ENCODE measurements around the gene MSH2. TPM values are rescaled to one million over a fixed set of nuclear protein-coding genes. Genes with fewer than 3 reads are reported as not detected.
"Not testable (repeated sequence)": the region's sequence is repeated elsewhere in the genome, so short reads cannot be mapped to it uniquely, and the experiment has no call there.

The MSH2 gene
- total and polyA plus RNA-seq, 2 experiments from 2014 or later, result 17.8 to 21.8 TPM

GRCh38 chr2:47497843-47498460 is 95.0 kb downstream of the MSH2 start:
- Histone ChIP-seq H3F3A (ENCODE audit: insufficient read depth) (peaks cover 18% of the 10 kb centered on the region), H3K79me2 (ENCODE audit: insufficient read depth) (no peaks in the 10 kb centered on the region), H4K20me1 (ENCODE audit: insufficient read depth) (no peaks in the 10 kb centered on the region), H3K36me3 (ENCODE audit: low read depth) (no peaks in the 10 kb centered on the region), H3K9me2 (ENCODE audit: insufficient read depth) (no peaks in the 10 kb centered on the region), H2AFZ (no peak overlapping the region), H3K9ac (no peak overlapping the region), H3K27me3 (replicated peaks; ENCODE audit: insufficient read depth) (0 out of 2 replicates have a peak, but pooled peaks cover 3% of the 10 kb centered on the region), H3K4me3 (no peak overlapping the region), H3K4me2 (ENCODE audit: unreplicated experiment) (no peak overlapping the region), H3K27ac (no peak overlapping the region), H3K9me3 (ENCODE audit: low read depth) (no peaks in the 10 kb centered on the region), H3K4me1 (ENCODE audit: insufficient read depth) (peaks cover 13% of the 10 kb centered on the region)
- in situ Hi-C loops (cut with MboI), result no loop called here
- WGBS, 2 experiments (ENCODE audit: low coverage in 1 of 2, low lambda C conversion rate in 2 of 2, missing lambda C conversion rate in 2 of 2), result 72 to 80% methylated on average over 8 of the region's 8 CpGs
- no peak for DNase-seq
- TF ChIP-seq EZH2 (IDR thresholded peaks at IDR 0.05; ENCODE audit: insufficient read depth, poor library complexity, severe bottlenecking) (no peak), EZH2phosphoT487 (IDR thresholded peaks at IDR 0.05; ENCODE audit: insufficient read depth, low read depth) (no peak)

- Histone ChIP-seq H3K4me2 (ENCODE audit: unreplicated experiment) (no peak overlapping the region), H3K79me2 (ENCODE audit: insufficient read depth) (no peaks in the 10 kb centered on the region), H3F3A (ENCODE audit: insufficient read depth) (peaks cover 18% of the 10 kb centered on the region), H3K27ac (no peak overlapping the region), H2AFZ (no peak overlapping the region), H3K9ac (no peak overlapping the region), H4K20me1 (ENCODE audit: insufficient read depth) (no peaks in the 10 kb centered on the region), H3K9me2 (ENCODE audit: insufficient read depth) (no peaks in the 10 kb centered on the region), H3K4me3 (no peak overlapping the region), H3K36me3 (ENCODE audit: low read depth) (no peaks in the 10 kb centered on the region), H3K9me3 (ENCODE audit: low read depth) (no peaks in the 10 kb centered on the region), H3K4me1 (ENCODE audit: insufficient read depth) (peaks cover 13% of the 10 kb centered on the region), H3K27me3 (replicated peaks; ENCODE audit: insufficient read depth) (0 out of 2 replicates have a peak, but pooled peaks cover 3% of the 10 kb centered on the region)
- TF ChIP-seq EZH2 (IDR thresholded peaks at IDR 0.05; ENCODE audit: insufficient read depth, poor library complexity, severe bottlenecking) (no peak), EZH2phosphoT487 (IDR thresholded peaks at IDR 0.05; ENCODE audit: insufficient read depth, low read depth) (no peak)
- in situ Hi-C loops (cut with MboI), result no loop called here
- no peak for DNase-seq
- 67 to 85% methylated on average over 3 of the region's 3 CpGs for WGBS, 2 experiments (ENCODE audit: low coverage in 1 of 2, low lambda C conversion rate in 2 of 2, missing lambda C conversion rate in 2 of 2)
These were observed 96.1 kb downstream of the MSH2 start for GRCh38 chr2:47499093-47499492.

- no peak for TF ChIP-seq EZH2phosphoT487 (IDR thresholded peaks at IDR 0.05; ENCODE audit: insufficient read depth, low read depth)
- no peak for TF ChIP-seq EZH2 (IDR thresholded peaks at IDR 0.05; ENCODE audit: insufficient read depth, poor library complexity, severe bottlenecking)
- 0 out of 2 replicates have a peak, but pooled peaks cover 3% of the 10 kb centered on the region for H3K27me3 ChIP-seq (replicated peaks; ENCODE audit: insufficient read depth)
- H3K4me1 ChIP-seq (ENCODE audit: insufficient read depth), result peaks cover 13% of the 10 kb centered on the region
- no peaks in the 10 kb centered on the region for H3K36me3 ChIP-seq (ENCODE audit: low read depth)
- H2AFZ ChIP-seq, result no peak overlapping the region
- no peak overlapping the region for H3K27ac ChIP-seq
- H3K9ac ChIP-seq, result no peak overlapping the region
- WGBS, 2 experiments (ENCODE audit: low coverage in 1 of 2, low lambda C conversion rate in 2 of 2, missing lambda C conversion rate in 2 of 2), result 74 to 79% methylated on average over 7 of the region's 7 CpGs
- no peaks in the 10 kb centered on the region for H3K9me2 ChIP-seq (ENCODE audit: insufficient read depth)
- H3K4me2 ChIP-seq (ENCODE audit: unreplicated experiment), result no peak overlapping the region
- no peaks in the 10 kb centered on the region for H3K9me3 ChIP-seq (ENCODE audit: low read depth)
- no peaks in the 10 kb centered on the region for H3K79me2 ChIP-seq (ENCODE audit: insufficient read depth)
- H4K20me1 ChIP-seq (ENCODE audit: insufficient read depth), result no peaks in the 10 kb centered on the region
- peaks cover 18% of the 10 kb centered on the region for H3F3A ChIP-seq (ENCODE audit: insufficient read depth)
- H3K4me3 ChIP-seq, result no peak overlapping the region
- no peak for DNase-seq
- in situ Hi-C loops (cut with MboI), result no loop called here
These were observed 96.8 kb downstream of the MSH2 start for GRCh38 chr2:47499621-47500309.

GRCh38 chr2:47501374-47502200 is 98.6 kb downstream of the MSH2 start:
- peak overlapping the region; percentile 72 for H3K4me2 ChIP-seq (ENCODE audit: unreplicated experiment)
- no peaks in the 10 kb centered on the region for H3K79me2 ChIP-seq (ENCODE audit: insufficient read depth)
- H3K9me2 ChIP-seq (ENCODE audit: insufficient read depth), result no peaks in the 10 kb centered on the region
- H3K4me3 ChIP-seq, result peak overlapping the region; percentile 28; the same call in 1 of the 2 replicates
- peak; percentile 70 for DNase-seq
- 0 out of 2 replicates have a peak overlapping the region, but pooled peaks have one; percentile 46 for H3K9ac ChIP-seq
- H3K27ac ChIP-seq, result peak overlapping the region; percentile 51
- H3K27me3 ChIP-seq (replicated peaks; ENCODE audit: insufficient read depth), result 0 out of 2 replicates have a peak, but pooled peaks cover 2% of the 10 kb centered on the region
- TF ChIP-seq EZH2 (IDR thresholded peaks at IDR 0.05; ENCODE audit: insufficient read depth, poor library complexity, severe bottlenecking), result no peak
- no peak for TF ChIP-seq EZH2phosphoT487 (IDR thresholded peaks at IDR 0.05; ENCODE audit: insufficient read depth, low read depth)
- H3K4me1 ChIP-seq (ENCODE audit: insufficient read depth), result peaks cover 13% of the 10 kb centered on the region
- in situ Hi-C loops (cut with MboI), result no loop called here
- H3K9me3 ChIP-seq (ENCODE audit: low read depth), result no peaks in the 10 kb centered on the region
- no peaks in the 10 kb centered on the region for H3K36me3 ChIP-seq (ENCODE audit: low read depth)
- 36 to 39% methylated on average over 3 of the region's 3 CpGs for WGBS, 2 experiments (ENCODE audit: low coverage in 1 of 2, low lambda C conversion rate in 2 of 2, missing lambda C conversion rate in 2 of 2)
- H2AFZ ChIP-seq, result peak overlapping the region; percentile 15; the same call in 1 of the 2 replicates
- H3F3A ChIP-seq (ENCODE audit: insufficient read depth), result peaks cover 18% of the 10 kb centered on the region
- no peaks in the 10 kb centered on the region for H4K20me1 ChIP-seq (ENCODE audit: insufficient read depth)

GRCh38 chr2:47502498-47502897 is 99.5 kb downstream of the MSH2 start:
- H3K4me2 ChIP-seq (ENCODE audit: unreplicated experiment); in situ Hi-C loops (cut with MboI); H3K79me2 ChIP-seq (ENCODE audit: insufficient read depth); H3K27me3 ChIP-seq (replicated peaks; ENCODE audit: insufficient read depth); H3K36me3 ChIP-seq (ENCODE audit: low read depth); H2AFZ ChIP-seq; H3K9me2 ChIP-seq (ENCODE audit: insufficient read depth); DNase-seq; H3K4me3 ChIP-seq; H4K20me1 ChIP-seq (ENCODE audit: insufficient read depth); H3K9me3 ChIP-seq (ENCODE audit: low read depth); H3K27ac ChIP-seq; H3K9ac ChIP-seq: not testable (repeated sequence)
- Histone ChIP-seq H3K4me1 (ENCODE audit: insufficient read depth) (peaks cover 13% of the 10 kb centered on the region), H3F3A (ENCODE audit: insufficient read depth) (peaks cover 18% of the 10 kb centered on the region)
- 95% methylated on average over 2 of the region's 2 CpGs; no CpG with 5 or more reads in 1 of the 2 experiments for WGBS, 2 experiments (ENCODE audit: low coverage in 1 of 2, low lambda C conversion rate in 2 of 2, missing lambda C conversion rate in 2 of 2)

Data from GM23248 (cell line).